Epidermal melanocyte (primary cell): Measurements from ENCODE around the gene HELZ.
"Not testable (repeated sequence)": the region's sequence is repeated elsewhere in the genome, so short reads cannot be mapped to it uniquely, and the experiment has no call there.

Source experiments
- DNase-seq: peaks from one replicate; pipeline ENCODE4 v3.0.0; 2011; ENCODE audit warnings: low spot score; ENCODE audit not compliant: insufficient read length

HELZ gene

GRCh38 chr17:67148352-67148751 lies 96.6 kb downstream of the HELZ start:
- no peak for DNase-seq

GRCh38 chr17:67145183-67145805 lies 99.7 kb downstream of the HELZ start:
- DNase-seq = no peak

- no peak for DNase-seq
Measured at GRCh38 chr17:67143318-67143717, 101.7 kb downstream of the HELZ start.

GRCh38 chr17:67142030-67142429 lies 103.0 kb downstream of the HELZ start:
- not testable (repeated sequence) for DNase-seq

GRCh38 chr17:67139784-67140665 lies 105.0 kb downstream of the HELZ start:
- no peak for DNase-seq

GRCh38 chr17:67139289-67139688 lies 105.7 kb downstream of the HELZ start:
- DNase-seq = no peak

- no peak for DNase-seq
Measured at GRCh38 chr17:67138392-67138791, 106.6 kb downstream of the HELZ start.

- no peak for DNase-seq
Measured at GRCh38 chr17:67137860-67138259, 107.1 kb downstream of the HELZ start.

GRCh38 chr17:67137026-67137370 lies 108.0 kb downstream of the HELZ start:
- no peak for DNase-seq

- DNase-seq = no peak
Measured at GRCh38 chr17:67136191-67137025, 108.6 kb downstream of the HELZ start.

- no peak for DNase-seq
Measured at GRCh38 chr17:67133161-67133560, 111.8 kb downstream of the HELZ start.

- no peak for DNase-seq
Measured at GRCh38 chr17:67132366-67132765, 112.6 kb downstream of the HELZ start.

- DNase-seq = no peak
Measured at GRCh38 chr17:67130768-67131167, 114.2 kb downstream of the HELZ start.

GRCh38 chr17:67129283-67129682 lies 115.7 kb downstream of the HELZ start:
- DNase-seq = no peak

- no peak for DNase-seq
Measured at GRCh38 chr17:67128700-67129099, 116.3 kb downstream of the HELZ start.

GRCh38 chr17:67127925-67128324 lies 117.1 kb downstream of the HELZ start:
- DNase-seq = no peak

- no peak for DNase-seq
Measured at GRCh38 chr17:67126983-67127382, 118.0 kb downstream of the HELZ start.

- not testable (repeated sequence) for DNase-seq
Measured at GRCh38 chr17:67126543-67126942, 118.5 kb downstream of the HELZ start.

GRCh38 chr17:67125924-67126323 lies 119.1 kb downstream of the HELZ start:
- DNase-seq = no peak

GRCh38 chr17:67125417-67125816 lies 119.6 kb downstream of the HELZ start:
- no peak for DNase-seq

- DNase-seq = no peak
Measured at GRCh38 chr17:67124450-67125148, 120.4 kb downstream of the HELZ start.
